ENCODE measurements around the gene CD247. TPM values are rescaled to one million over a fixed set of nuclear protein-coding genes. Genes with fewer than 3 reads are reported as not detected.

Gene CD247
- total and polyA plus RNA-seq, 2 of the 13 experiments (the other 11 are each of a cell fraction or from before 2014, with no cell fraction given), result 0.20 TPM; not detected in 1

GRCh38 chr1:167532375-167532774, 14.0 kb upstream of the CD247 start (continued):
- TF ChIP-seq ATF4 (CRISPR knock-in tag; IDR thresholded peaks at IDR 0.05) (peak in 1 of 2 experiments; percentile 68; a peak in 1 of 4 replicates), SKI (IDR thresholded peaks at IDR 0.05; ENCODE audit: partially characterized antibody) (no peak), SIN3A (IDR thresholded peaks at IDR 0.05; ENCODE audit: borderline replicate concordance, low read depth, low read length) (no peak), MNT (IDR thresholded peaks at IDR 0.05) (no peak), PAX8 (CRISPR knock-in tag; IDR thresholded peaks at IDR 0.05; ENCODE audit: borderline replicate concordance) (no peak), CEBPG (CRISPR knock-in tag; IDR thresholded peaks at IDR 0.05) (peak; percentile 81), ARID5B (CRISPR knock-in tag; IDR thresholded peaks at IDR 0.05) (peak; percentile 76), MXI1 (IDR thresholded peaks at IDR 0.05; ENCODE audit: borderline replicate concordance, low read depth, low read length) (peak; percentile 28; the same call in 1 of the 3 replicates), MED13 (CRISPR knock-in tag; IDR thresholded peaks at IDR 0.05) (no peak), ZBTB25 (CRISPR knock-in tag; IDR thresholded peaks at IDR 0.05) (peak; percentile 64; the same call in 1 of the 2 replicates), MATR3 (CRISPR knock-in tag; IDR thresholded peaks at IDR 0.05) (no peak), HCFC1 (IDR thresholded peaks at IDR 0.05; ENCODE audit: low read depth, low read length) (no peak), JARID2 (CRISPR knock-in tag; IDR thresholded peaks at IDR 0.05; ENCODE audit: insufficient replicate concordance) (no peak), RXRB (CRISPR knock-in tag; IDR thresholded peaks at IDR 0.05; ENCODE audit: borderline replicate concordance) (peak; percentile 21; the same call in 1 of the 2 replicates), HDAC2 (CRISPR knock-in tag; IDR thresholded peaks at IDR 0.05) (peak; percentile 31; the same call in 1 of the 2 replicates), ATRX (CRISPR knock-in tag; IDR thresholded peaks at IDR 0.05; ENCODE audit: borderline replicate concordance) (no peak)
